Fibroblast of lung (primary cell): ENCODE data around the gene ECD.

Experiments
- EZH2 ChIP-seq: IDR thresholded peaks from 2 replicates; pipeline ENCODE4 v1.5.1; 2012; ENCODE audit warnings: low read length, control low read depth, mild to moderate bottlenecking; ENCODE audit errors: missing control alignments
- TF ChIP-seq, protein P1 (sequence below), 2 donors: IDR thresholded peaks in 1 of 2; conservative IDR thresholded peaks in 1 of 2; 1 replicate in 1 of 2; 2 replicates in 1 of 2; pipeline ENCODE4 v1.5.1; 2011 to 2012; ENCODE audit warnings: low read length in 2 of 2, control low read depth in 1 of 2, inconsistent platforms in 1 of 2, low read depth in 1 of 2, mild to moderate bottlenecking in 1 of 2

DNA sequence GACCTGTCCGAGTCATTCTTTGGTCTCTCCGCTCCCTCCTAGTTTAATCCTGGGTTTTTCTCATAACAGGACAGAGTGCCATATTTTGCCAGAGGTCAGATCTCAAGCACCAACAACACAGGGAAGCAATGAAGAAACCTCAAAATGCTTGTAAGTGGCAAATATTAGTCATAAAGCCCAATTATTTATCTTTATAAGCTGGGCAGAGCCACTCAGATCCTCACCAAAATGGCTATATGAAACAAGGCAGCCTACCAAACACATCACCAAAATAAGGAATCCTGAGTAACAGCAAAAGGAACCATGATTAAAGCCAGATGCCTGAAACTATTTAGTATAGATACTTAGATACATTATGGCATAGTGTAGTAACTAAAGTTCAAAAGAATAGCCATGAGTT lies 4.7 kb downstream of the ECD start:
- TF ChIP-seq, protein P1, sequence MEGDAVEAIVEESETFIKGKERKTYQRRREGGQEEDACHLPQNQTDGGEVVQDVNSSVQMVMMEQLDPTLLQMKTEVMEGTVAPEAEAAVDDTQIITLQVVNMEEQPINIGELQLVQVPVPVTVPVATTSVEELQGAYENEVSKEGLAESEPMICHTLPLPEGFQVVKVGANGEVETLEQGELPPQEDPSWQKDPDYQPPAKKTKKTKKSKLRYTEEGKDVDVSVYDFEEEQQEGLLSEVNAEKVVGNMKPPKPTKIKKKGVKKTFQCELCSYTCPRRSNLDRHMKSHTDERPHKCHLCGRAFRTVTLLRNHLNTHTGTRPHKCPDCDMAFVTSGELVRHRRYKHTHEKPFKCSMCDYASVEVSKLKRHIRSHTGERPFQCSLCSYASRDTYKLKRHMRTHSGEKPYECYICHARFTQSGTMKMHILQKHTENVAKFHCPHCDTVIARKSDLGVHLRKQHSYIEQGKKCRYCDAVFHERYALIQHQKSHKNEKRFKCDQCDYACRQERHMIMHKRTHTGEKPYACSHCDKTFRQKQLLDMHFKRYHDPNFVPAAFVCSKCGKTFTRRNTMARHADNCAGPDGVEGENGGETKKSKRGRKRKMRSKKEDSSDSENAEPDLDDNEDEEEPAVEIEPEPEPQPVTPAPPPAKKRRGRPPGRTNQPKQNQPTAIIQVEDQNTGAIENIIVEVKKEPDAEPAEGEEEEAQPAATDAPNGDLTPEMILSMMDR (conservative IDR thresholded peaks at IDR 0.05 in 1 of 2, IDR thresholded peaks at IDR 0.05 in 1 of 2; ENCODE audit: low read depth in 1 of 2, low read length in 2 of 2) = no peak
- no peak for TF ChIP-seq EZH2
